H9 (cell line): ENCODE measurements around the gene MTHFD1L. TPM values are rescaled to one million over a fixed set of nuclear protein-coding genes. Genes with fewer than 3 reads are reported as not detected.

Experiments used
- DNase-seq: peaks from one replicate; pipeline ENCODE4 v3.0.0-alpha.2; 2017
- H2AFZ ChIP-seq: one replicate; pipeline ENCODE4 v1.6.1; 2013; ENCODE audit warnings: mild to moderate bottlenecking, low read length, control low read depth, moderate library complexity
- H2AK5ac ChIP-seq: 2 replicates; pipeline ENCODE4 v1.6.1; 2013; ENCODE audit warnings: low read length, control low read depth, mixed read lengths; ENCODE audit not compliant: insufficient read length
- H2BK120ac ChIP-seq: one replicate; pipeline ENCODE4 v1.6.1; 2013; ENCODE audit warnings: low read depth, mild to moderate bottlenecking, low read length, control low read depth, inconsistent platforms; ENCODE audit not compliant: poor library complexity, severe bottlenecking
- H2BK12ac ChIP-seq: 2 replicates; pipeline ENCODE4 v1.6.1; 2013; ENCODE audit warnings: low read length, control low read depth, mixed read lengths, low read depth; ENCODE audit not compliant: insufficient read length
- H2BK15ac ChIP-seq: 2 replicates; pipeline ENCODE4 v1.6.1; 2013; ENCODE audit warnings: low read depth, low read length, control low read depth
- H2BK20ac ChIP-seq: one replicate; pipeline ENCODE4 v1.6.1; 2013; ENCODE audit warnings: low read depth, mild to moderate bottlenecking, low read length, control low read depth, inconsistent platforms; ENCODE audit not compliant: poor library complexity, severe bottlenecking
- H2BK5ac ChIP-seq: 2 replicates; pipeline ENCODE4 v1.6.1; 2013; ENCODE audit warnings: low read length, control low read depth, mixed read lengths; ENCODE audit not compliant: insufficient read length
- H3K14ac ChIP-seq: 2 replicates; pipeline ENCODE4 v1.6.1; 2013; ENCODE audit warnings: low read length, control low read depth; ENCODE audit not compliant: insufficient read depth
- H3K18ac ChIP-seq: 2 replicates; pipeline ENCODE4 v1.6.1; 2013; ENCODE audit warnings: low read depth, mild to moderate bottlenecking, mixed read lengths, low read length, control low read depth; ENCODE audit not compliant: insufficient read length
- H3K23ac ChIP-seq: 2 replicates; pipeline ENCODE4 v1.6.1; 2013; ENCODE audit warnings: low read length, control low read depth, mixed read lengths, low read depth; ENCODE audit not compliant: insufficient read length
- H3K23me2 ChIP-seq: 2 replicates; pipeline ENCODE4 v1.6.1; 2013; ENCODE audit warnings: low read depth, mild to moderate bottlenecking, mixed read lengths, low read length, control low read depth; ENCODE audit not compliant: insufficient read length, poor library complexity, severe bottlenecking
- H3K27ac ChIP-seq: 2 replicates; pipeline ENCODE4 v1.5.1; 2013; ENCODE audit warnings: low read length, control low read depth, mixed read lengths, low read depth; ENCODE audit not compliant: insufficient read length
- H3K27me3 ChIP-seq: 2 replicates; pipeline ENCODE4 v1.6.1; 2013; ENCODE audit warnings: low read length, control low read depth, inconsistent platforms; ENCODE audit not compliant: insufficient read depth
- H3K4ac ChIP-seq: 2 replicates; pipeline ENCODE4 v1.6.1; 2013; ENCODE audit warnings: low read depth, mild to moderate bottlenecking, control low read depth, inconsistent platforms, low read length, moderate library complexity
- H3K4me1 ChIP-seq: 2 replicates; pipeline ENCODE4 v1.6.1; 2013; ENCODE audit warnings: low read length, control low read depth, inconsistent platforms; ENCODE audit not compliant: insufficient read depth
- H3K4me2 ChIP-seq: 2 replicates; pipeline ENCODE4 v1.6.1; 2013; ENCODE audit warnings: low read length, control low read depth, mixed read lengths; ENCODE audit not compliant: insufficient read length, insufficient read depth
- H3K56ac ChIP-seq: 2 replicates; pipeline ENCODE4 v1.6.1; 2013; ENCODE audit warnings: low read depth, mild to moderate bottlenecking, mixed read lengths, low read length, control low read depth; ENCODE audit not compliant: insufficient read length
- H3K79me1 ChIP-seq: 2 replicates; pipeline ENCODE4 v1.6.1; 2013; ENCODE audit warnings: low read depth, mild to moderate bottlenecking, moderate library complexity, low read length, control low read depth, inconsistent platforms; ENCODE audit not compliant: insufficient read depth, poor library complexity, severe bottlenecking
- H3K79me2 ChIP-seq: 2 replicates; pipeline ENCODE4 v1.6.1; 2013; ENCODE audit warnings: low read length, control low read depth, inconsistent platforms; ENCODE audit not compliant: insufficient read depth
- H3K9ac ChIP-seq: 2 replicates; pipeline ENCODE4 v1.6.1; 2013; ENCODE audit warnings: low read length, control low read depth, mixed read lengths; ENCODE audit not compliant: insufficient read length; ENCODE audit errors: extremely low read depth
- H3K9me3 ChIP-seq: one replicate; pipeline ENCODE4 v1.6.1; 2013; ENCODE audit warnings: low read depth, low read length, inconsistent platforms; ENCODE audit not compliant: control insufficient read depth
- H3T11ph ChIP-seq: one replicate; pipeline ENCODE4 v1.6.1; 2013; ENCODE audit warnings: mild to moderate bottlenecking, low read length, control low read depth, inconsistent platforms
- H4K20me1 ChIP-seq: one replicate; pipeline ENCODE4 v1.6.1; 2013; ENCODE audit not compliant: control insufficient read depth, insufficient read length, insufficient read depth
- H4K5ac ChIP-seq: 2 replicates; pipeline ENCODE4 v1.6.1; 2013; ENCODE audit warnings: low read depth, mild to moderate bottlenecking, mixed read lengths, low read length, control low read depth; ENCODE audit not compliant: insufficient read length
- H4K8ac ChIP-seq: replicated peaks from 2 replicates; pipeline ENCODE4 v1.6.1; 2013; ENCODE audit warnings: low read length, control low read depth, mixed read lengths, low read depth; ENCODE audit not compliant: insufficient read length
- H4K91ac ChIP-seq: 2 replicates; pipeline ENCODE4 v1.6.1; 2013; ENCODE audit warnings: low read depth, mild to moderate bottlenecking, moderate library complexity, mixed read lengths, low read length, control low read depth; ENCODE audit not compliant: insufficient read length
- H3K27ac Mint-ChIP-seq, 3 experiments: 2 replicates in 2 of 3; 3 replicates in 1 of 3; pipeline ENCODE4 v1.8.0; 2020 to 2021; ENCODE audit warnings: mixed read lengths in 3 of 3, mild to moderate bottlenecking in 1 of 3, moderate library complexity in 1 of 3
- H3K27me3 Mint-ChIP-seq: 2 replicates; pipeline ENCODE4 v1.8.0; 2021; ENCODE audit warnings: low read depth, mild to moderate bottlenecking, moderate library complexity, mixed read lengths
- H3K36me3 Mint-ChIP-seq, 3 experiments: 2 replicates in 2 of 3; 3 replicates in 1 of 3; pipeline ENCODE4 v1.8.0; 2020 to 2021; ENCODE audit warnings: low read depth in 3 of 3, mixed read lengths in 3 of 3; ENCODE audit not compliant: insufficient read depth in 1 of 3
- H3K4me1 Mint-ChIP-seq, 2 experiments: 2 replicates each; pipeline ENCODE4 v1.8.0; 2020; ENCODE audit warnings: mixed read lengths in 2 of 2
- H3K4me3 Mint-ChIP-seq, 2 experiments: 2 replicates in 1 of 2; 3 replicates in 1 of 2; pipeline ENCODE4 v1.8.0; 2020 to 2021; ENCODE audit warnings: mild to moderate bottlenecking in 2 of 2, mixed read lengths in 2 of 2, moderate library complexity in 1 of 2
- H3K9me3 Mint-ChIP-seq, 2 experiments: 2 replicates in 1 of 2; 3 replicates in 1 of 2; pipeline ENCODE4 v1.8.0; 2020; ENCODE audit warnings: mild to moderate bottlenecking in 2 of 2, mixed read lengths in 2 of 2, moderate library complexity in 1 of 2
- WGBS: extraction: QIAGEN DNeasy Blood & Tissue Kit; methylation state at CpG from one replicate; pipeline ENCODE4 v1.1.7; 2013; ENCODE audit warnings: missing lambda C conversion rate, low lambda C conversion rate, mixed read lengths; ENCODE audit not compliant: insufficient read length; ENCODE audit errors: extremely low coverage; 5-methylcytosine and 5-hydroxymethylcytosine counted together
- total RNA-seq: library from RNA; stranded (reverse); gene quantifications from 2 replicates; pipeline ENCODE4 v1.2.1, GENCODE V29; 2021
- TF ChIP-seq, protein P1 (sequence below): fragments of 200-600 bp; sonication (generic); conservative IDR thresholded peaks from 3 replicates; pipeline ENCODE4 v1.8.0; 2021; ENCODE audit warnings: antibody characterized with exemption, mild to moderate bottlenecking

MTHFD1L gene
- total RNA-seq, 1 experiment from 2014 or later, result 90.2 TPM

- no peak overlapping the region for H3K56ac ChIP-seq
- peaks cover 3% of the 10 kb centered on the region; the same call in 1 of the 2 replicates for H3K4me1 ChIP-seq
These were observed 244.5 kb downstream of the MTHFD1L start for GRCh38 chr6:151109869-151110575.

More at GRCh38 chr6:151109869-151110575, 244.5 kb downstream of the MTHFD1L start:
- no peak overlapping the region for H3K27ac ChIP-seq
- no peak overlapping the region for H3K9ac ChIP-seq
- no peaks in the 10 kb centered on the region for H3K36me3 Mint-ChIP-seq
- no peak overlapping the region for H3K23ac ChIP-seq
- H2BK15ac ChIP-seq, result no peak overlapping the region
- no peak overlapping the region for H4K5ac ChIP-seq
- peaks cover 8 to 20% of the 10 kb centered on the region in 2 experiments for H3K4me1 Mint-ChIP-seq
- no peak overlapping the region for H3K18ac ChIP-seq
- H3T11ph ChIP-seq, result no peak overlapping the region
- no peak overlapping the region for H3K14ac ChIP-seq
- DNase-seq, result no peak
- H2BK5ac ChIP-seq, result no peak overlapping the region
- H3K23me2 ChIP-seq, result no peaks in the 10 kb centered on the region
- no peak overlapping the region for H4K91ac ChIP-seq
- no peak overlapping the region for H2AK5ac ChIP-seq
- H3K4ac ChIP-seq, result no peak overlapping the region
- no peaks in the 10 kb centered on the region for H3K9me3 ChIP-seq
- WGBS, result no CpG with 5 or more reads among the region's 11 CpGs
- no peak overlapping the region for H3K27ac Mint-ChIP-seq
- no peak overlapping the region for H2BK12ac ChIP-seq
- H4K20me1 ChIP-seq, result no peaks in the 10 kb centered on the region
- H2BK20ac ChIP-seq, result no peak overlapping the region
- H3K79me1 ChIP-seq, result no peaks in the 10 kb centered on the region
- H2AFZ ChIP-seq, result no peak overlapping the region
- TF ChIP-seq, protein P1, sequence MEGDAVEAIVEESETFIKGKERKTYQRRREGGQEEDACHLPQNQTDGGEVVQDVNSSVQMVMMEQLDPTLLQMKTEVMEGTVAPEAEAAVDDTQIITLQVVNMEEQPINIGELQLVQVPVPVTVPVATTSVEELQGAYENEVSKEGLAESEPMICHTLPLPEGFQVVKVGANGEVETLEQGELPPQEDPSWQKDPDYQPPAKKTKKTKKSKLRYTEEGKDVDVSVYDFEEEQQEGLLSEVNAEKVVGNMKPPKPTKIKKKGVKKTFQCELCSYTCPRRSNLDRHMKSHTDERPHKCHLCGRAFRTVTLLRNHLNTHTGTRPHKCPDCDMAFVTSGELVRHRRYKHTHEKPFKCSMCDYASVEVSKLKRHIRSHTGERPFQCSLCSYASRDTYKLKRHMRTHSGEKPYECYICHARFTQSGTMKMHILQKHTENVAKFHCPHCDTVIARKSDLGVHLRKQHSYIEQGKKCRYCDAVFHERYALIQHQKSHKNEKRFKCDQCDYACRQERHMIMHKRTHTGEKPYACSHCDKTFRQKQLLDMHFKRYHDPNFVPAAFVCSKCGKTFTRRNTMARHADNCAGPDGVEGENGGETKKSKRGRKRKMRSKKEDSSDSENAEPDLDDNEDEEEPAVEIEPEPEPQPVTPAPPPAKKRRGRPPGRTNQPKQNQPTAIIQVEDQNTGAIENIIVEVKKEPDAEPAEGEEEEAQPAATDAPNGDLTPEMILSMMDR, result no peak
- H3K4me3 Mint-ChIP-seq, result no peak overlapping the region
- H2BK120ac ChIP-seq, result no peak overlapping the region
- no peaks in the 10 kb centered on the region for H3K79me2 ChIP-seq
- no peaks in the 10 kb centered on the region for H3K27me3 Mint-ChIP-seq
- H4K8ac ChIP-seq, result no peak overlapping the region
- no peak overlapping the region for H3K4me2 ChIP-seq
- no peaks in the 10 kb centered on the region for H3K9me3 Mint-ChIP-seq
- no peaks in the 10 kb centered on the region for H3K27me3 ChIP-seq
